GM21528 (cell line): ENCODE data around the gene LCE2C.
"Not testable (repeated sequence)": the region's sequence is repeated elsewhere in the genome, so short reads cannot be mapped to it uniquely, and the experiment has no call there.

ENCODE experiments used
- ATAC-seq: cut with Tn5 transposase; IDR thresholded peaks from one replicate; pipeline ENCODE4 v1.9.1; 2021; ENCODE audit warnings: mild to moderate bottlenecking, moderate library complexity; ENCODE audit not compliant: unreplicated experiment, low FRiP score

The LCE2C gene

GRCh38 chr1:152674983-152675382 is at the start of gene LCE2C:
Gene LCE2C (plus strand): TSS chr1:152675279. CDS start chr1:152676016, 737 bp downstream.
- ATAC-seq: not testable (repeated sequence)

- no peak for ATAC-seq
These were observed 48.3 kb upstream of the LCE2C start for GRCh38 chr1:152626744-152627143.

- ATAC-seq: no peak
These were observed 44.5 kb upstream of the LCE2C start for GRCh38 chr1:152630596-152630995.

GRCh38 chr1:152640351-152640750 is 34.7 kb upstream of the LCE2C start:
- no peak for ATAC-seq

GRCh38 chr1:152643945-152644344 is 31.1 kb upstream of the LCE2C start:
- no peak for ATAC-seq

GRCh38 chr1:152645146-152645545 is 29.9 kb upstream of the LCE2C start:
- ATAC-seq: no peak

GRCh38 chr1:152646656-152647055 is 28.4 kb upstream of the LCE2C start:
- no peak for ATAC-seq

- ATAC-seq: no peak
These were observed 21.0 kb upstream of the LCE2C start for GRCh38 chr1:152654110-152654509.

- no peak for ATAC-seq
These were observed 18.6 kb upstream of the LCE2C start for GRCh38 chr1:152656459-152656858.

GRCh38 chr1:152657677-152658076 is 17.4 kb upstream of the LCE2C start:
- no peak for ATAC-seq

- ATAC-seq: no peak
These were observed 16.4 kb upstream of the LCE2C start for GRCh38 chr1:152658649-152659048.

- ATAC-seq: no peak
These were observed 12.0 kb upstream of the LCE2C start, which contains the start of gene LCE2D for GRCh38 chr1:152663098-152663497. Gene LCE2D (plus strand): TSS chr1:152663380. CDS start chr1:152664106, 726 bp downstream.

- ATAC-seq: not testable (repeated sequence)
These were observed 8.9 kb upstream of the LCE2C start for GRCh38 chr1:152666171-152666570.

- no peak for ATAC-seq
These were observed 7.4 kb upstream of the LCE2C start for GRCh38 chr1:152667648-152668047.

GRCh38 chr1:152673016-152673415 is 2.1 kb upstream of the LCE2C start:
- ATAC-seq: no peak

GRCh38 chr1:152679459-152679858 is 4.4 kb downstream of the LCE2C start:
- no peak for ATAC-seq

GRCh38 chr1:152681616-152682015 is 6.5 kb downstream of the LCE2C start:
- no peak for ATAC-seq

- ATAC-seq: no peak
These were observed 8.8 kb downstream of the LCE2C start for GRCh38 chr1:152683846-152684245.

GRCh38 chr1:152685823-152686222 is 10.7 kb downstream of the LCE2C start, which contains the start of gene LCE2B:
Gene LCE2B (plus strand): TSS chr1:152686123. CDS start chr1:152686844, 721 bp downstream.
- ATAC-seq: not testable (repeated sequence)

GRCh38 chr1:152697701-152698600 is 22.9 kb downstream of the LCE2C start, which contains the start of gene LCE2A:
Gene LCE2A (plus strand): TSS chr1:152698345. CDS start chr1:152698902, 557 bp downstream.
- ATAC-seq: no peak

- ATAC-seq: no peak
These were observed 24.7 kb downstream of the LCE2C start for GRCh38 chr1:152699746-152700145.

- ATAC-seq: no peak
These were observed 32.8 kb downstream of the LCE2C start, which contains the start of gene LCE4A for GRCh38 chr1:152707860-152708259. Gene LCE4A (plus strand): TSS chr1:152708160. CDS start chr1:152709076, 916 bp downstream.
